ENCODE measurements around the gene PCBD1.
A peak's percentile ranks its signal among the peaks of the same experiment; 100 is the strongest.
"Not testable (repeated sequence)": the region's sequence is repeated elsewhere in the genome, so short reads cannot be mapped to it uniquely, and the experiment has no call there.

The PCBD1 gene

DNA sequence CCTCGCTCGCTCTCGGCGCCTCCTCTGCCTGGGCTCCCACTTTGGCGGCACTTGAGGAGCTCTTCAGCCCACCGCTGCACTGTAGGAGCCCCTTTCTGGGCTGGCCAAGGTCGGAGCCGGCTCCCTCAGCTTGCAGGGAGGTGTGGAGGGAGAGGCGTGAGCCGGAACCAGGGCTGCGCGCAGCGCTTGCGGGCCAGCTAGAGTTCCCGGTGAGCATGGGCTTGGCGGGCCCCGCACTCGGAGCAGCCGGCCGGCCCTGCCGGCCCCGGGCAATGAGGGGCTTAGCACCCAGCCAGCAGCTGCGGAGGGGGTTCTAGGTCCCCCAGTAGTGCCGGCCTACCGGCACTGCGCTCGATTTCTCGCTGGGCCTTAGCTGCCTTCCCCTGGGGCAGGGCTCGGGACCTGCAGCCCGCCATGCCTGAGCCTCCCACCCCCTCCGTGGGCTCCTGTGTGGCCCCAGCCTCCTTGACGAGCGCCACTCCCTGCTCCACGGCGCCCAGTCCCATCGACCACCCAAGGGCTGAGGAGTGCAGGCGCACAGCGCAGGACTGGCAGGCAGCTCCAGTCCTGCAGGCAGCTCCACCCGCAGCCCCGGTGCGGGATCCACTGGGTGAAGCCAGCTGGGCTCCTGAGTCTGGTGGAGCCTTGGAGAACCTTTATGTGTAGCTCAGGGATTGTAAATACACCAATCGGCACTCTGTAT lies 26.7 kb downstream of the PCBD1 start:
- DNase-seq = not testable (repeated sequence)

DNA sequence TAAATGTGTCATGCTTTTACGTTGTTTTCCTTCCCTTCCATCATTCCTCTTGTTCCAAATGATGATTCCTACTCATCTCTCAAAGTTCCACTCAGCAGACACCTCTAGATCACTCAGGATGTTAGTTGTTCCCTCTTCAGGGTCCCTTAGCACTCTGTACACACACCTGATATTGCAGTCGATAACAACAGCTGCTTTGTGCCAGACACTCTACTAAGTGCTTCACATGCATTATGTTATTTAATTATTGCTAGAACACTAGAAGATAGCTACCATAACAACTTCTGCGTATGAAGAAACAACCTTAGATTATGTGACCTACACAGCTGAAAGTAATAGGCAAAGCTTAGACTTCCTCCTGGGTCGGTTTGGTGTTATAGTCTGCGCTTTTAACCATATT lies 29.6 kb downstream of the PCBD1 start:
- DNase-seq = no peak

DNA sequence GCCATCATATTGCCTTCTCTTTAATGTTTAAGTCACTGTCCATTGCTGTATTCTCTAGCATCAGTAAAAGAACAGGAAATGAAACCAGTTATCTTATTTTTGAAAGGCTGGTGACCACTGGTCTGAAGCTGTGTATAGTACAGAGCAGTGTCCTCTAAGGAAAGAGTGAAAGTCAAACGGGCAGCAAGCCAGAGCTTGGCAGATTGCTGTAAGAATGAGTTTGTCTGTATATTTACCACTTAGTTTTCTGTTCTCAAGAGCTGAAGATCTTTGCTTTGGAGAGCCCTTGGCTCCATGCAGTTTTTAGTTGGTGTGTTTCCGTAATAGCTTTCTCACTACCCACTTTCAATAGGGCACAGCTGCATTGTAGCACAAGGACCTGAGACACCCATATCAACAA lies 31.9 kb downstream of the PCBD1 start:
- no peak for DNase-seq

DNA sequence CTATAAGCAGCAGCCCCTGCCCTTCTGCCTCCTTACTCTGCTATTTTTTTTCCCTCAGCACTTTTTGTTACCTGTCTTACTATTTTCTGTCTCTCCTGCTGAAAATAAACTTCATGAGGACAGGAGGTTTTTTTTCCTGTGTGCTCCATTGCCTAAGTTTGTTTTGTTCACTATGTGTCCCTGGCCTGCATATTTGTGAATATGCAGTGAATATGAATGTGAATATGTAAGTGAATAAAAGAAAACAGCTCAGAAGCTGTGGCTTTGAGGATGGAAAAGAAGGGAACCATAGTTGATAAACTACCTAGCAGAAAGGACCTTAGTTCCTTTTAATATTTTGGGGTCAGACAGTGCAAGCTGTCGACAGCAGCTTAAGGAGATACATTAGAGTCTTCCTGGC lies 34.9 kb downstream of the PCBD1 start:
- no peak for DNase-seq

DNA sequence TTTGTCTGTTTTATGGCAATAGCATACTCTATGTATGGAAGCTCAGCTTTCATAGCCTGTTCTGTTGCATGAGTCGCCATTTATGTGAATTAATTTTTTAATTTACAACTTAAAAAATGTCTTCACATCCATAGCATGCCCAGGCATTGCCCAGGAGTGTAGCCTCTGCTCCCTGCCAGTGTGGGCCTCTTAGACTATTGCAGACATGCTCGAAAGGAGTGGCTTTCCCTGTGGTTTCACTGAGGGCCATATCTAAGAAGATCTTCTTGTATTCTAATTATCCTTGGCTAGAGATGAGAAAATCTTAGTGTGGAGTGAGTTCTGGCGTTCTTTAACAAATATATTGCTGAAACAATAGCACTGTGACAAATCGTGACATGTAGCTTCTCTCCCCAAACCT lies 35.3 kb downstream of the PCBD1 start:
- no peak for DNase-seq

DNA sequence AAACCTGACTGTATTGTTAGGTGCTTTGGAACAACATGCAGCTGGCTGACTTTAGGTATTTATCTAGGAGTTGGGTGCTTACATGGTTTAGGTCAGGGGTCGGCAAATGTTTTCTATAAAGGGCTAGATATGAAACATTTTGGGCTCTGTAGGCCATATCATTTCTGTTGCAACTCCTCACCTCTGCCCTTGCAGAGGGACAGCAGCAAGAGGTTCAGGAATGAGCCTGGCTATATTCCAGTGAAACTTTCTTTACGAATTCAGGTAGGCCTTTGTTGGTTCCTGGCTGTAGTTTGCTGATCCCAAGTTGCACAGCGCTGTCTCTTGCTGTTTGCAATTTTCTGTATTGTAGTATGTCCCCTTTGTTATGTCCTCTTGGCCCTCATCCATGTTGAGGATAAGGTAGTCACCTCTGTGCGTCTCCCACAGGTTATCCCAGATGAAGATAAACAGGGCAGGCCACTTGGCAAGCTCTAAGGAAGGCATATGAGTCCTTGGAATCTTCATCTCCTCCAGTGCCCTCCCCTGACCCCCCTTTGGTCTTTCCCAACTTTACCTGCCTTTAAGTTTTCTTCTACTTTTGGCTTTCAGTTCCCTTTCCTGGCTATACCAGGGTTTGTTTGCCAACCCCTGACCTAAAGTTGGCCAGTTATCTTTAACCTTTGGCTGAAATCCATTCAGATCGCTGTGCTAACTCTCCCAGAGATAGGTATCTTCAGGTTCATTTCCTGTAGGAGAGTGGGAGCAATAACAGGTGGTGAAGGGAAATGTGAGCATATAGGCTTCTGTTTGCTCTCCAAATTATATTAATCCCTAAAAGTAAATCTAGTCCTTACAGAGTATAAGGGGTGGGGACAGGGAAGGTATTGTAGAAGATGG lies 36.5 kb downstream of the PCBD1 start:
- no peak for DNase-seq

DNA sequence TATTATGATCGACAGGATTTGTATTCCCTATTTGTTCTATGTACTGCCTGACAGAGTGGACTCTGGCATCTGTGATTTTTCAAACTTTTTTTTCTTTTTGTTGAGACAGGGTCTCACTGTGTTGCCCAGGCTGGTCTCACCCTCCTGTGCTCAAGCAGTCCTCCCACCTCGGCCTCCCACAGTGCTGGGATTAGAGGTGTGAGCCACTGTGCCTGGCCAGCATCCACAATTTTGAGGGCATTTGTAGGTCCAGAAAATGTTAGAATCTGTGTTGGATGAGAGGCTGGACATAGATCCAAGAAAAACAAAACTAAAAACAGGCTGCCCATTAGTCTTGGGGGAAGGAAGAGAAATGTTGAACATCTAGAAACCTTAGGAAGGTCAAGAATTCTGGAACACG lies 38.3 kb downstream of the PCBD1 start:
- peak; percentile 20 for DNase-seq

DNA sequence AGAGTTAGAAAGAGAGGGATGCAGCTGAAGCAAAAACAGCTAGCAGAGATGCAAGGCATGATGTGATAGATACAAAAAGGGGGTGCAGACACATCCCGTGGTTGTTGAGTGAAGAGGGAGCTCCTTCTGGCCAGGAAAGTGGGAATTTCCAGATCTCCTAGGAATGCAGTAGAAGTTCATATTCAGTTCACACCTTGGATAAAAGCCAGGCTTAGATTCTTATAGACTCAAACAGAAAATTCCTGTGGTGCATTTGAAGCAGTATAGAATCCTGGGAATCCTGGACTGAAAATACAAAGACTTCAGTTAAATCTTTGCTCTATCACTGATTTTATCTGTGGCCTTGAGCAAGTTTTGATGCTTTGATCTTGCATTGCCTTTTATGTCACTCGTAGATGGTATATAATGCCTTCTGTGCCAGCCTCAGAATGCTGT lies 38.8 kb downstream of the PCBD1 start:
- peak; percentile 91 for DNase-seq

DNA sequence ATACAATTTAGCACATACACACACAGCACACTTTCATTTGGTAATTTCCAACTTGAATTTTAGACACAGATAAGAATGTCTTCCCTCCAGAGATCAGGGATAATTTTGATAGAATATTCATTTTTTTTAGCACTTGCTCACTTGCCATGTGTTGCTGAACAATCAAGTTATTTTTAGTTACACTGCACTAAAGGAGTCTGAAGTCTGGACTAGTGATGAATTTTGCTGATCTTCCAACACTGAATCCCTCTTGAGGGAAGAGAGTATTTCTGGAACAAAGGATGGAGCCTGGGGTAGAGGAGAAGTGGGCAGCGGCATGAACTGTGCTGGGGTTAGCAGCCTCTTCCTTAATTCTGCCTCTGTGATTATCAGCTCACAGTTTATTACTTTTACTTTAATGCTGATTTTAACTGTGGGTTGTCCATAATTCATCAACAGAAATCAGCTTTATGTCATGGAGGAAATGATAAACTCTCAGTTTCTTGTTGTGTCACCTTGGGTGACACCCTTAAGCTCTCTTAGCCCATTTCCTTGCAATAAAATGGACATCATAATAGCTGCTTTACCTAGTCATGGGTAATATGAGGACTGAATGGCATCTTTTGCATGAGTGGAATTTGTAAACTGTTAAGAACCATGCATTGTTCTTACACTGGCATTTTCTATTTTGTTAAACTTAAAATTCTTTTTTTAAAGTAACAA lies 40.6 kb downstream of the PCBD1 start:
- no peak for DNase-seq

DNA sequence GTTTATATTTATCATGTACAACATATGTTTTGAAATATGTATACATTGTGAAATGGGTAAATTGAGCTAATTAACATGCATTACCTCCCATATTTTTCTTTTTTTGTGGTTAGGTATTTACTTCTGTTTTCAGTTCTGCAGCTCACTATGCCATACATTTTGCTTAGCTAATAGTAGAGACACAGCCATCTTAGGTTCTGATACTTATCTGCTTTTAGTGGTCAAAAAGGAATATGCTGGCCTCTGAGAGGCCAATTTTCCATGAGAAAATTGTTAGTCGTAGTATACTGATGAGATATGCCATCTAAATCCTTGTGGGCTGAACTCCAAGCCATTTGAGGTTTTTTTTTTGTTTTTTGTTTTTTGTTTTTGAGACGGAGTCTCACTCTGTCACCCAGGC lies 41.6 kb downstream of the PCBD1 start:
- no peak for DNase-seq

DNA sequence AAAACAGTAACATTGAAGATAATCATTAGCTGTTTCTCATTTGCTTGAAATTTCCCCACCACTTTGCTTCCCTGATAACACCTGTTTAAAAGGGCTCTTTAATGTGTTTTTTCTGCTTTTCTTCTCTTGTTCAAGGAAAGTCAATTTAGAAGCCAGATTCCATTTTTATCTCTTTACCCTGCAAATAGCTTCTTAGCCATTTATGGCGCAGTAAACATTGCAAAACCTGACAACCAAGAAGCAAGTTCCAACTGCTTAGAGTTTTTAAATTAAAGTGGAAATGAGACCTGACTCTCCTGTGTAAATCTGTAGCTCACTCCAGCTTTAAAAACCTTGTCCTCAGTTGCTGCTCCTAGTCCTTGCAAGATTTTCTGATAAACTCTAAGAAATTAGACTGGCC lies 42.5 kb downstream of the PCBD1 start:
- no peak for DNase-seq

DNA sequence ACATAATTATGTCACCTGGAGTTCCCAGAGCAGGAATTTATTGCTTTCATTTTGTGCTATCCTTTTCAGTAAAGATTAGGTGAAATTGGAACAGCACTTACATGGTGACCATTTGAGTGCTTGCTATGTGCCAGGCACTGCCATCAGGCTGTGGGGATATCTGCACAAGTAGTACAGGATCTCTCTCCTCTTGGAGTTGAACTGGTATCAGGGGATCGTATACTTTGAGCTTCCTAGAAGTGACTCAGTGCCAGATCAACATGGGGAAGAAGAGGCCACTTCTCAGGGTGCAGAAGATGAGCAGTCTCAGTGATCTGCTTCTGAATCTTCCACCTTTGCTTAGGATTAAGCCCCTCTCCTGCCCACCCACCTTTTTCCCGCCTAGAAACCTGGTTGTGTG lies 43.1 kb downstream of the PCBD1 start:
- no peak for DNase-seq

DNA sequence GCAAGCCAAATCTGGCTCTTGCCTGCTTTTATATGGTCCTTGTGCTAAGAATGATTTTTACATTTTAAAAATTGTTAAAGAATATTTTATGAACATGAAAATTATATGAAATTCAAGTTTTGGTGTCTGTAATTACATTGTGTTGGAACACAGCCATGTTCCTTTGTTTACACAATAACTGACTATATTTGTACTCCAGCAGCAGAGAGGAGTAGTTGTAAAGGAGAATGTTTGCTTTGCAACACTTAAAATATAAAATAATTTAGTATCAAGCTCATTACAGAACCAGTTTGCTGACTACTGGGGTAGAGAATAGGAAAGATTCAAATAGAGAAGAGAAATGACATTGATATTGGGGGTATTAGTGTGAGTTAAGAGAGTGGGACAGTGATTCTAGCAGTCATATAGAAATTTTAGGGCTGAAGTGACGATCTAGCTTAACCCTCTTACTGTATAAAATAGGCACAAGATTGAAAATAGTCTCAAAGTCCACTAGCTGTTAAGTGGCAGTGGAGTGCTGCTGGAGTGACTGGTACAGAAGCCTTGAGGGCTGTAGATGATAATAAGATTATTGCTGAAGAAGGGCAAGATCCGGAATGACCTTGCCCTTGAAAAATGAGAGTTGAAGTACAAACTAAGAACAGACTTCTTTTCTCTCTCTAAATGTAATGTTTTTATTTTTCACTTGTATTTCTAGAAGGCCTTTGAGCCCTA lies 44.4 kb downstream of the PCBD1 start:
- DNase-seq = no peak

DNA sequence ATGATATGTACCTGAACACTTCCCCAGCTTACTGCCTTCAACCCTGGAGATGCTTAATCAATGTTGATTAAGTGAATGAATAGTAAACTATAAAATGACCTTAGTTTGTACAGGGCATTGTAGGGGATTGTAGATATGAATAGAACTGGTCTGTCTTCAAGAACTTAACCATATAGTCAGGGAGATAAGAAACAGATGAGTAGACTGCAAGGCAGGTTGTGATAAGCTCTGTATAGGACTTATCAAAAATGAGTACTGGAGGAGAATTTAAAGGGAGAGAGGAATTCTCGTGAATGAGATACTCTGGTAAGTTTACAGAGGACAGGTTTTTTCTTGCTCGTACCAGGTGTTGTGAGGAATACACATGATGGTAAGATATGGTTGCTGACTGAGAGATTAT lies 45.0 kb downstream of the PCBD1 start:
- no peak for DNase-seq

DNA sequence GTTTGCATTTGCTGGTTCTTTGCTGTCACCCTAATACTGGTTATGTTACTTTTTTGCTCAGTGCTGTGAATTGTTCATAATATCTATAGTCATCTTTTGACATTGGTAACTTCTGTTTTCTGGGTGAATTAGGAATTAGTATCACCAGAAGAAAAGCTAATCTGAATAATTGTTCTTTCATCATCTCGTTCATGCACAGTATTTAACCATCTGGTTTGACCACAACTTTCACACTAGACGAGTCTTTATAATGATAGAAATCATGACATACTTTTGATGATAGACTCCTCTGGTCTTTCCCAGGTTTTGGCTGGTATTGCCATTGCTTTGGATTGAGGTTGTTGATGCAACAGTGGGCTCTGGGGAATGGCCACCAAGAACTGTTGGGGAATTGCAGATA lies 47.5 kb downstream of the PCBD1 start:
- DNase-seq = no peak

DNA sequence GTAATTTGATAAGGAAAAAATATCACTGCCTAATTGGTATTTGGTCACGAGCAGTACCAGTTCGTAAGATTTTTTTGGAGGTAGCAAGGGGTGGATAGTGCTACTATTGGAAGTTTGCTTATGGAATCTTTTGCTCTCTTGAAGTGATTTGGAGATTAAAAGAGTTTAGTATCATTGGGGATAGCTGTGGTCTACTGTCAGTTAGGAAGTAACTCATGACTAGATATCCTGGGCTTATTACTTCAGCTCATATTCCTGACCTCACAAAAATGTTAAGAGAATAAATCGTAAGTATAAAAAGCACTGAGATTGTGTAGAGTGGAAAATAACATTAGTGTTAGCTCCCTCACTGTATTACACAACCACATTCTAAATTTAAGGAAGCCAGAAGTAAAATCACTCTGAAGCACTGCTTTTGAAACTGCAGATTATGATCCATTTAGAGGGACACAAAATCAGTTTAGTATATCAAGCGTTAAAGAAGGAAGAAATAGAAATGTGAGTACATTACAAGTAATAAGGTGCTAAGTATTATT lies 50.0 kb downstream of the PCBD1 start:
- DNase-seq = no peak

DNA sequence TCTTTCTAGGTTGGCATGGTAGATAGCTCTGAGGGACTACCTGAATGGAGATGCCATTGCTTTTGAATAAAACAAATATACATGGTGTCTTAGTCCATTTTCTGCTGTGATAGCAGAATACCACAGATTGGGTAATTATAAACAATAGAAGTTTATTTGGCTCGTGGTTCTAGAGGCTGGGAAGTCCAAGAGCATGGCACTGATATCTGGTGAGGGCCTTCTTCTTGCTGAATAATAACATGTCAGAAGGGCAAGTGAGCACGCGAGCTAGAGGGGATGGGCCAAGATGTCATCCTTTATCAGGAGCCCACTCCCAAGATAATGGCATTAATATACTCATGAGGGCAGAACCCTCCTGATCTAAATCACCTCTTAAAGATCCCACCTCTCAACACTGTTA lies 50.7 kb downstream of the PCBD1 start:
- no peak for DNase-seq

DNA sequence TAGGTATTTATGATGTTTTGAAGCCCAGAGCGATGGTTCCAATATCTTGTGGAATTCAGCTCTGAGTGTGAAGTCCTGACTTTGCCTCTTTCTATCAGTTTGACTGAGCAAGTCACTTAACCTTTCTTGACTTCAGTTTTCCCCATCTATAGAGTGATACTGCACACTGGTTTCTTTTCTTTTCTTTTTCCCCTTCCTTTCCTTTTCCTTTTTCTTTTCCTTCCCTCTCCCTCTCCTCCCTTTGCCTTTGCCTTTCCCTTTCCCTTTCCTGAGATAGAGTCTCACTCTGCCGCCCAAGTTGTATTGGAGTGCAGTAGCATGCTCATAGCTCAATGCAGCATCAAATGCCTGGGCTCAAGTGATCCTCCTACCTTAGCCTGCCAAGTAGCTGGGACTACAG lies 52.0 kb downstream of the PCBD1 start:
- DNase-seq = no peak

DNA sequence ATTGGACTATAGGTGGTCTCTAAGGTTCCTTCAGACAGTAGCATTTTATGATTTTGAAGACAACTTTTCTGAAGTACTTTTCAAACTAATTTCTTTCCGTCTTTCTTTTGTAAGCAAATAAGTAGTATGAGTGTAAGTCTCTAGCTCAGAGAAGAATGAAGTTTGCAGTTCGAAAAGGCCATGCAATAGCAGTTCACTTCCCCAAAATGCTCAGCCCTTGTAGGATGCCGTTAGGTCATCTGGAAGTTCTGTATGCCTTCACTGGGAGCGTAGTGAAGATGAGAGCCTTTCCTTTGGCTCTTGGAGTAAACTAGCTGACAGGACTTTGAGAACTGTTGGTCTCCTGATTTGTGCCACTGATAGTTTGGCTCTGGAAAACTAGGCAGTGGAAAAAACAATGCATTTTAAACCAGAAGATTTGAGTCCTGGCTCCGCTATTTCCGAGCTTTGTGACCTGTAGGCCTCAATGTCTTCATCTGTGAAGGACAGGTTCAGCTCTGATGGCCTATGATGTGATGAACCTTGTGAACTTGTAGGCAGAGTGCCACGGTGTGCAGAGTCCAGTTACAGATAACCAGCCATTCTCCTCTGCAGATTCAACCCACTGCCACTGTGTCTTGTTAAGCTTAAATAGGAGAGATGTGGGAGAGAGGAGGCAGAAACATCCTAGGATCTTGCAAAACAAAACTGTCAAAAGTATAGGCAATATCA lies 53.8 kb downstream of the PCBD1 start:
- no peak for DNase-seq

DNA sequence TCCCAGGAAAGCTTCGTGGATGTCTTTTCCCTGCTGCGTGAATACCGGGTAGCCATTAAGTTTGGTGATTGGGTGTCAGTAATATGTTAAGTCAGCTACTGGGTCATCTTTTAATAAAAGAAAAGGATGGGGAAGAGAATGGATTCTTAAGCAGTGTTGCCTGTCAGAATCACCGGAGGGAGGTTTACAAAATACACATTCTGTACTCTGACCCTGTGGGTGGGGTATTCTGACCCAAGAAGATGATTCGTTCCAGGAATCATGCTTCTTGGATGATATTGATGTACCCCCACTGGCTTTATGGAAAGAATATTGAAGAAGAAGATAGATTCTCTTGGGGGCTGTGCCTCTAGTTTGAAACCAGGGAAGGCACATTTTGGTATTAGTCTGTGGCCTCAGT lies 54.3 kb downstream of the PCBD1 start:
- DNase-seq = no peak

DNA sequence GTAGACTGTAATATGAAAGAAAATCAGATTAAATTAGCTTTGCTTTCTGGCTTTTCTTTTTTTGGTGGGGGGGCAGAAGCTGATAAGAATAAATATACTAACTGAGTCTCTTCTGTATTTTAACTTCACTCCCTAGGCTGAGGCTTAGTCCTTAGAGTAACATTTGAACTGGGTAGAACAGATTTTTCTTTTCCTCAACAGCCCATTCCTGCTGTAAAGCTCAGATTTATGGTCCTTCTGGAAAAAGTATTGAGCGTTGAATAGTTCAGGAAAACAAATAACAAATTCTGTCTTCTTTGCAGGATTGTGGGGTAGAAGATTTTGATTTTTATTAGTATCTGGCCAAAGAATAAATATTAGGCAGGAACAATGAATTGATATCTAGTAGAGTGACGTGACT lies 54.8 kb downstream of the PCBD1 start:
- DNase-seq = no peak

Measured in EL (cell line).